ENCODE data around the gene ZBTB21.
"Not testable (repeated sequence)": the region's sequence is repeated elsewhere in the genome, so short reads cannot be mapped to it uniquely, and the experiment has no call there.

The ZBTB21 gene

DNA sequence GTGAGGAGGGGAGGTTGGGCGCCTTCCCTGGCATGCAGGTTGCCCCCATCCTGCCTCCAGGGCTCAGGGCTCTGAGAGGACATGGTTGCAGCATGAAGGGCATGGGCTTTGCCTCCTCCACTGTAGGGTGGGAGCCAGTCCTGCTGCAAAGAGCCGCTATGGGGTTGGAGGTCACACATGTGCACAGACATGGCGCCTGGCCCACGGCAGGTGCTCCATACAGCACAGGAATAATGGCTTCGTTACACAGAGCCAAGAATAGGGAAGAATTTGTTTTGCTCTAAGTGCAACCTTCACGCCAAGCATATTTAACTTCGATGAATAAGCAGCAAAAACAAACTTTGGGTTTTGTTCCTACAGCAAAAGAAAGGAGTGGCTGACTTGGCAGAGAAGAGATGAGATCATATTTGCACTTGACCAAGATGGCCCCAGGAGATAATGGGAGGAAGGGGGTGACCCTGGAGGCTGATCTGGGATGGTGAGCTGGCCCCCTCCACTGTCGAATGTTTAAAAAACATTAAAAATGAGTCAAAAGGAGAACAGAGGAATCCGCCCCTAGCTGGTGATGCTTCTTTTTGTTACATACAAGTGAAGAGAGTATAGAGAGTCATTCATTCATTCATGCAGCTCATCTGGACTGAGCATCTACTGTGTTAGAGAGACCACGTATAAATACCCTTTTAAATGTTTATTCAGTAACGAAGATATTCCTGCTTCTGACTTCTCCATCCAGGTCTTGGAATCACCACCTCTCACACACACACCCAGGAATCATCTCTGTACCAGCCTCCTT is 43.9 kb downstream of the ZBTB21 start:
- DNase-seq, result no peak

GRCh38 chr21:41965461-41966013 is 44.6 kb downstream of the ZBTB21 start:
- no peak for DNase-seq

DNA sequence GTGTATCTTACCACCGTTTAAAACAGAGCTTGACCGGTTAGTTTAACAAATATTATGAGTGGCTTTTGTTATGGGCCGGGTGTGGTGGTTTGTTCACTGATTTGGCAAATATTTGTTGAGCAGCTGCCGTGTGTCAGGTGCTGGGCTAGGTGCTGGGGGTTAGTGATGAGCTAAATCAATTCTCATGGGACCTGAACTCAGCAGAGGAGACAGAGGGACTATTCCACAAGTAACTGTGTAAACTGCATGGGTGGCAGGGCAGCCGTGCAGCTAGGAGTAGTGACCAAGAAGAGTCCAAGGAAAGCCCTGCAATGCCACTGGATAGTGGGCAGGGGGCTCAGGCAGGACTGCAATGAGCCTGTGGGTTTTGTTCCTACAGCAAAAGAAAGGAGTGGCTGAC is 45.1 kb downstream of the ZBTB21 start:
- no peak for DNase-seq

DNA sequence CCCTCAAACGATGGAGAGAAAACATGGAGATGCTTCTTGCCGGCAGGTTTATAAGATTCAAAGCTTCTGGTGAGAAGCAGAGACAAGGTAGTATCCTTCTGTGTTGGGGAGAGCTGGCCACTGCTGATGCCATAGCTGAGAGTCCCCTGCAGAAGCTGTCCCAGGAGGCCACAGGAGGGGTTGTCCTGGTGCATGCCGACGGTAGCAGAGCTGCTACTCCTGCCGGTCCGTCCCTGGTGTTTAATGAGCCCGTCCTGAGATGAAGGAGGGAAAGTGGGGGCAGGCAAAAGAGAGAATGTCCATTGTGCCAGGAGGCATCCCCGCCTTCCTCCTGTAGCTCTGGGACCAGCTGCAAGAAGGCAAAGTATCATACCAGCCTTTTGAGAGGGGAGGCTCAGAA is 46.0 kb downstream of the ZBTB21 start:
- no peak for DNase-seq

DNA sequence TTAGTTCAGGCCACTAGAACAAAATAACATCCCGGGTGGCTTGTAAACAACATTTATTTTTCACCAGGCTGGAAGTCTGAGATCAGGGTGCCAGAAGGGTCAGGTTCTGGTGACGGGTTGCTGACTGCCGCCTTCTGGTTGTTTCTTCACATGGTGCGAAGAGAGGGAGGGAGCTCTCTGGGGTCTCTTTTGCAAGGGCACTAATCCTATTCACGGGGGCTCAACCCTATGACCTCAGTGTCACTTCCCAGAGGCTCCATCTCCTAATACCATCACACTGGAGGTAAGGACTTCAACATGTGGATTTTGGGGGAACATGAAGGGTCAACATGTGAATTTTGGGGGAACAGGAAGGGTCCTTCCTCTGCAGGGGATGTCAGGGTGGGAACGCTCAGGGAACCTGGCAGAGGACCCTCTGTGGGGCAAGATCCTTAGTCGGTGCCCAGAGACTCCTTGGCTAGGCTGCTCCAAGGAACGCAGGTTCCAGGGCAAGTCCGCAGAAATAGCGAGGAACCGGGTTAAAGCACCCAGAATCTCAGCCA is 47.7 kb downstream of the ZBTB21 start:
- no peak for DNase-seq

- no peak for DNase-seq
Observed at GRCh38 chr21:41961753-41962152, 48.4 kb downstream of the ZBTB21 start.

DNA sequence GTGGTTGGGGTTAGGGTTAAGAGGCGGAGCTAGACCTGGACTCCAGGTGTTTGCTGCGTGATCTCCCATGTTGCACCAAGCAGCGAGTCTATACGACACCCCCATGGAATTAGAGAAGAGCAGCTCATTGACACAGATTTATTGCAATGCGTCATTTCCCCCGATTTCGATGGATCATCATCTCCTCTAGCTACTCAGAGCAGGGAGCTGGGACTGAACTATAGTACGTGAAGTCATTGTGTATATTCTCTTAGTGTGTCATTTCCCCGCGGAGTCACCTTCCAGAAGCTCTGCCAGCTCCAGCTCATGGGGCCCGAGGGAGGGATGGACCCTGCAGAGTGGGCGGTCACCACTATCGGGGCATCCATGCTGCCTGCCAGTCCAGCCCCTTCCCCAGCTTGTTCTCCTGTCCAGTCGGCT is 48.9 kb downstream of the ZBTB21 start:
- no peak for DNase-seq

GRCh38 chr21:41960386-41960785 is 49.8 kb downstream of the ZBTB21 start:
- DNase-seq, result no peak

DNA sequence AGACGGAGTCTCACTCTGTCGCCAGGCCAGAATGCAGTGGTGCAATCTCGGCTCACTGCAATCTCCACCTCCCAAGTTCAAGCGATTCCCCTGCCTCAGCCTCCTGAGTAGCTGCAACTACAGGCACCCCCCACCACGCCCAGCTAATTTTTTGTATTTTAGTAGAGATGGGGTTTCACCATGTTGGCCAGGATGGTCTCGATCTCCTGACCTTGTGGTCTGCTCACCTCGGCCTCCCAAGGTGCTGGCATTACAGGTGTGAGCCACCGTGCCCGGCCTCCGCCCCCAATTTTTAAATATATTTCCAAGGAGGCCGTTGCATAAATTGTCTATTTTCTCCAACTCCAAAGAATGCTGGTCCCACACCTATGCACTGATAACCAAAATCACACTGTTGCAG is 50.5 kb downstream of the ZBTB21 start:
- DNase-seq, result not testable (repeated sequence)

GRCh38 chr21:41958886-41959563 is 51.1 kb downstream of the ZBTB21 start:
- no peak for DNase-seq

GRCh38 chr21:41957991-41958766 is 52.0 kb downstream of the ZBTB21 start:
- DNase-seq, result no peak

GRCh38 chr21:41956926-41957729 is 53.0 kb downstream of the ZBTB21 start:
- no peak for DNase-seq

GRCh38 chr21:41955516-41955915 is 54.6 kb downstream of the ZBTB21 start:
- DNase-seq, result no peak

DNA sequence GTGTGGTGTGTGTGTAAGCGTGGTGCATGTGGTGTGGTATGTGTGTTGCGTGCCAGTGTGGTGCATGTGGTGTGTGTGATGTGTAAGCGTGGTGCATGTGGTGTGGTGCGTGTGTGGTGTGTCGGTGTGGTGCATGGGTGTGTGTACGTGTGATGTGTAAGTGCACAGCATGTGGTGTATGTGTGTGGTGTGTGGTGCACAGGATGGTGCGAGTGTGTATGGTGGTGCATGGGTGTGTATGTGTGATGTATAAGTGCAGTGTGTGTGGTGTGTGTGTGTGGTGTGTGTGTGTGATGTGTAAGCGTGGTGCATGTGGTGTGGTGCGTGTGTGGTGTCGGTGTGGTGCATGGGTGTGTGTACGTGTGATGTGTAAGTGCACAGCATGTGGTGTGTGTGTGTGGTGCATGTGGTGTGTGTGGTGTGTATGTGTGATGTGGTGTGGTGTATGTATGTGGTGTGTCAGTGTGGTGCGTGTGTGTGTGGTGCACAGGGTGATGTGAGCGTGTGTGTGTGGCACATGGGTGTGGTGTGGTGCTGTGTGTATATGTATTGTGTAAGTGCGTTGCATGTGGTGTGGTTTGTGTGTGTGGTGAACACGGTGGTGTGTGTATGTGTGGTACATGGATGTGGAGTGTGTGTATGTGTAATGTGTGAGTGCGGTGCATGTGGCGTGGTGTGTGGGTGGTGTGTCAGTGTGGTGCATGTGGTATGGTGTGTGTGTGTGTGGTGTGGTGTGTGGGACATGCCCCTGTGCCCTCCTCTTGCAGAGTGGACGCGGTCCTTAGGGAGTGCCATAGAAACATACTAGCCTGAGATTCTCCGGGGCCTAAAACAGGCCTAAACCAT is 55.3 kb downstream of the ZBTB21 start:
- no peak for DNase-seq

DNA sequence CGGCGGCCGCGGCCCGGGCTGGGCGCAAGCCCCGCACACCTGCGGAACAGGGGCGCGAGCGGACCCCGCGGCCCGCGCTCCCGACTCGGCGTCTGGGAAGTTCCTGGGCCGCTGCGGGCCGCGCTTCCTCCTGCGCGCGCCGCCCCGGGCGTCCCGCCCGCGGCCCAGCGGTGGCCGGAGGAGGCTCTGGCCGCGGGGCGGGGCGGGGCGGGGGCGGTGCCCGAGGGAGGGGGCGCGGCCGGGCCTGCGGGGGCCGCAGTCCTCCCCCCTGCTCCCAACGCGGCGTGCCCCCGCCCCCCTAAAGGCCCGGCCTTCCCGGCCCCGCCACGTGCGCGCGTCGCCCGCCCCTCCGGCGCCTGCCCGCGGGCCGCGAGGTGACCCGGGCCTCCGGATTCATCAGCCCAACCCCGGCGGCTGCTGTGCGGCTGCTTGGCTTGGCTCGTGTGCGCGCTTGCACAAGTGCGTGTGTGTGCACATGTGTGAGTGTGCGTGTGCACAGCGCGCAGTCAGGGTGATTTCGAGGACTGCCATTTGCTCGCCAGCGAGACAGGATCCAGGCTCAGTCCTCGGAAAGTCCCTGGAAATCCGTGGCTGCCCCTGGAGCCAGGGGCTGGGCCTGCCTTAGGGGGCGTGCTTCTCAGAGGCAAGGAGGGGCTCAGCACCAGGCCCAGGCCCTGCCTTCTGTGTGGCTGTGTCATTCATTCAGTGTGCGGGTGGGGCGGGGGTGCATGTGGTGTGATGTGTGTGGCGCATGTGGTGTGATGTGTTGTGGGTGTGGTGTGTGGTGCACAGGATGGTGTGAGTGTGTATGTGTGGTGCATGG is 56.1 kb downstream of the ZBTB21 start, which contains the start of gene C2CD2:
Gene C2CD2, minus strand, starts transcription at position 188 of the 823 bp plus-strand sequence. CDS start 370 bp downstream, outside the sequence.
- DNase-seq, result no peak

DNA sequence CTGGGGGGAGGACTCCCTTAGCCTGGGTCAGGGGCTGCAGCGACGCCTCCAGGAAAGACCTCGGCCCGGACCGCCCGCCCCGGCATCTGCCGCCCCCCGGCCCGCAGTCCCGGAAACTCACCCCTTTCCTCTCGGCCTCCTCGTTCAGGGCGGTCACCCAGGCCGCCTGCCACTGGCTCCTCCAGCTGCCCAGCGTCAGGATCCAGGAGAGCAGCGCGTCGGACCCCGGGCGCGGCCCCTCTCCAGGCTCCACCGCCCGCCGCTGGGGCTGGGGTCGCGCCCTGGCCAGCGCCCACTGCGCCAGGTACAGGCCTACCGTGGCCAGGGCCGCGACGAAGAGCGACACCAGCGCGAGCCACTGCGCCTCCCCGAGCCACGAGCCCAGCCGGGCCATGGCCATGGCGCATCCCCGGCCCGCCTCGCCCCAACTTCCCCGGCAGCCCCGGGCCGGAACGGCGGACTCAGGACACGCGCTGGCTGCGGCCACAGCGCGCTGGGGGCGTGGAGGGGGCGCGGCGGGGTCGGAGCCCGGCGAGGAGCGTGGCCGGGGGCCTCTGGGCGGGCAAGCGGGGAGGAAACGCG is 56.8 kb downstream of the ZBTB21 start:
- DNase-seq, result no peak

- DNase-seq, result no peak
Observed at GRCh38 chr21:41952568-41953248, 57.5 kb downstream of the ZBTB21 start.

DNA sequence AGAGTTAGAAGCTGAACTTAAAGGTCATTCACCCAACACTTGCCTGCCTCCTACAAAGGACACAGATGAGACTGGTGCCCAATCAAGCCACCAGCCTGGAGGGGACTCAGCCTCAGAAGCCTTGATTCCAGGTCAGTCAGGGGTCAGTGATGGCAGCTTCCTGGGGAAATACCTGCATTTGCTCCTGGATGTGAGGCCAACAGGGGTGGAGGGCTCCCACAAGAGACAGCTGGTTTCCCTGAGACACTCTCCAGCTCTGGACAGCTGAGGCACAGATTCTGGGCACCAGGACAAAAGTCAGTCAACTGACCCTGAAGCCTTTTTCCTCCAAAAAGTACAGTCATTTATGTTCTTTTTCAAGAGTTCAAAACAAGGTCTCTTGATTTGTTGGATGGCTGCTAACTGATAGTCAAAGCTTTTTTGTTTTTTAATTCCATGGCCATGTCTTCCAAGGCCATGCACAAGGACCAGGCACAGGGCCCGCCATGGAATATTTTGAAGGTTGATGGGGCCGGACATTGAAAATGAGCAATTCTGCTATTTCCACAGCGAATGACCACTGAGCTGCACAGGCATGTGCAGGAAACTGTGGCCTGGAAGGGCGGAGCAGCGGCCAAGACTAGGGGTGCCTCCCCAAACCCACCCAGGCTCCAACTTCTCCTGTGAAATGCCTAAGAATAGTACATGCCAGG is 58.1 kb downstream of the ZBTB21 start:
- DNase-seq, result no peak
